ENCODE measurements around the gene WDFY3. TPM values are rescaled to one million over a fixed set of nuclear protein-coding genes. Genes with fewer than 3 reads are reported as not detected.

The WDFY3 gene
- total RNA-seq, 4 donors from 2014 or later = 79.2 to 244 (median 119) TPM

DNA sequence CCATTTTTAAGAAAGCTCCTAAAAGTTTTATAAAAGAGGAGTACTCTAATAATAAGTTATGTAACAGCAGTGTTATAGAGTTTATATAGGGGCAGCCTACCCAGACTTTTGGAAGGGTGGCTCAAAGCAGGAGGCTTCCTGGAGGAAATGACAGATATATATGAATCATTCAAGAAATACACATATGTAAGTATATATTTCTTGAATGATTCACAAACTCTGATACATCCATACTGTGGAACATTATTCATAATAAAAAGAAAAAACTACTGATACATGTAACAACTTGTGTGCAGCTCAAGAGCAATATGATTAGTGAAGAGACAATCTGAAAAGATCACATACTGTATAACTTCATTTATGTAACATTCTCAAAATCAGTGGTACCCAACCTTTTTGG, 166.2 kb downstream of the WDFY3 start:
- Histone ChIP-seq H3K4me3 (no peak overlapping the region), H3K36me3 (peaks cover 51% of the 10 kb centered on the region), H3K27ac (no peak overlapping the region), H3K4me1 (no peaks in the 10 kb centered on the region), H3K27me3 (no peaks in the 10 kb centered on the region), H3K9me3 (no peaks in the 10 kb centered on the region)
- TF ChIP-seq, protein P1, sequence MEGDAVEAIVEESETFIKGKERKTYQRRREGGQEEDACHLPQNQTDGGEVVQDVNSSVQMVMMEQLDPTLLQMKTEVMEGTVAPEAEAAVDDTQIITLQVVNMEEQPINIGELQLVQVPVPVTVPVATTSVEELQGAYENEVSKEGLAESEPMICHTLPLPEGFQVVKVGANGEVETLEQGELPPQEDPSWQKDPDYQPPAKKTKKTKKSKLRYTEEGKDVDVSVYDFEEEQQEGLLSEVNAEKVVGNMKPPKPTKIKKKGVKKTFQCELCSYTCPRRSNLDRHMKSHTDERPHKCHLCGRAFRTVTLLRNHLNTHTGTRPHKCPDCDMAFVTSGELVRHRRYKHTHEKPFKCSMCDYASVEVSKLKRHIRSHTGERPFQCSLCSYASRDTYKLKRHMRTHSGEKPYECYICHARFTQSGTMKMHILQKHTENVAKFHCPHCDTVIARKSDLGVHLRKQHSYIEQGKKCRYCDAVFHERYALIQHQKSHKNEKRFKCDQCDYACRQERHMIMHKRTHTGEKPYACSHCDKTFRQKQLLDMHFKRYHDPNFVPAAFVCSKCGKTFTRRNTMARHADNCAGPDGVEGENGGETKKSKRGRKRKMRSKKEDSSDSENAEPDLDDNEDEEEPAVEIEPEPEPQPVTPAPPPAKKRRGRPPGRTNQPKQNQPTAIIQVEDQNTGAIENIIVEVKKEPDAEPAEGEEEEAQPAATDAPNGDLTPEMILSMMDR (IDR thresholded peaks at IDR 0.05) = no peak
- TF ChIP-seq POLR2AphosphoS5 (IDR thresholded peaks at IDR 0.05) (no peak), POLR2A (IDR thresholded peaks at IDR 0.05) (no peak), EP300 (IDR thresholded peaks at IDR 0.05) (no peak)
- DNase-seq (ENCODE audit: low spot score in 2 of 2) = no peak

DNA sequence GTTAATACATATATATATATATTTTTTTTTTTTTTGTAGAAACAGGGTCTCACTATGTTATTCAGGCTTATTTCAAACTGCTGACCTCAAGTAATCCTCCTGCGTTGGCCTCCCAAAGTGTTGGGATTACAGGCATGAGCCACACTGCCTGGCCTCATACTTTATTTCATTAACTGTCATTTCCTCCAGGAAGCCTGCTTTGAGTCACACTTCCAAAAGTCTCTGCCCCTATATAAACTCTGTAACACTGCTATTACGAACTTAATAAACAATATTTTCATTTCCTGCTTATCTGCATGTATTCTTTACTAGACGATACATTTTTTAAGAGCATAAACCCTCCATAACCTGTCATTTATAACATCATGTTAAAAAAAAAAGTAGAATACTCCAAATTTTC, 167.2 kb downstream of the WDFY3 start:
- H3K36me3 ChIP-seq = peaks cover 60% of the 10 kb centered on the region
- H3K27me3 ChIP-seq = no peaks in the 10 kb centered on the region
- no peaks in the 10 kb centered on the region for H3K4me1 ChIP-seq
- no peaks in the 10 kb centered on the region for H3K9me3 ChIP-seq
- no peak for TF ChIP-seq POLR2AphosphoS5 (IDR thresholded peaks at IDR 0.05)
- TF ChIP-seq EP300 (IDR thresholded peaks at IDR 0.05) = no peak
- TF ChIP-seq, protein P1 (IDR thresholded peaks at IDR 0.05) = no peak
- no peak for TF ChIP-seq POLR2A (IDR thresholded peaks at IDR 0.05)
- no peak for DNase-seq (ENCODE audit: low spot score in 2 of 2)
- H3K4me3 ChIP-seq = no peak overlapping the region
- 89% methylated on average over 3 of the region's 3 CpGs for WGBS
- H3K27ac ChIP-seq = no peak overlapping the region

DNA sequence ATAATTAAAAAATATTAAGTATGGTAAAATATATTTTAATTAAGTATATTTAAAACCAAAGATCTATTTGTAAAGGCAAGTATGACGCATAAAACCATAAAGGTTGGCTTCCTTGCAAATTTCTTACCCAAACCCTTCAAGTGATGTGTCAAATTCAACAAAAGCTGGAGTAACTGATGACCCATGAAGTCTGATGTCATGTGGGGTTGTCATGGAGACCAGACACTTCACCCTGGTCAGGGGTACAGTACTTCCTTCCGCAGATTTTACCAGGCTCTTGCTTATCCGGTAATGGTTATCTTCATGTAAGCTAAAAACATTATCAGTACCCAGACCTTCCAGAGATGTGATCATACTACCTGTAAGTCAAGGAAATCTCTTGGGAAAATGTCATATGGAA, 170.1 kb downstream of the WDFY3 start:
- Histone ChIP-seq H3K4me1 (no peaks in the 10 kb centered on the region), H3K4me3 (no peak overlapping the region), H3K27ac (no peak overlapping the region), H3K36me3 (peaks cover 54% of the 10 kb centered on the region), H3K27me3 (no peaks in the 10 kb centered on the region), H3K9me3 (no peaks in the 10 kb centered on the region)
- TF ChIP-seq, protein P1 (IDR thresholded peaks at IDR 0.05) = no peak
- TF ChIP-seq EP300 (IDR thresholded peaks at IDR 0.05) (no peak), POLR2A (IDR thresholded peaks at IDR 0.05) (no peak), POLR2AphosphoS5 (IDR thresholded peaks at IDR 0.05) (no peak)
- 92% methylated on average over 3 of the region's 3 CpGs for WGBS
- DNase-seq (ENCODE audit: low spot score in 2 of 2) = no peak

DNA sequence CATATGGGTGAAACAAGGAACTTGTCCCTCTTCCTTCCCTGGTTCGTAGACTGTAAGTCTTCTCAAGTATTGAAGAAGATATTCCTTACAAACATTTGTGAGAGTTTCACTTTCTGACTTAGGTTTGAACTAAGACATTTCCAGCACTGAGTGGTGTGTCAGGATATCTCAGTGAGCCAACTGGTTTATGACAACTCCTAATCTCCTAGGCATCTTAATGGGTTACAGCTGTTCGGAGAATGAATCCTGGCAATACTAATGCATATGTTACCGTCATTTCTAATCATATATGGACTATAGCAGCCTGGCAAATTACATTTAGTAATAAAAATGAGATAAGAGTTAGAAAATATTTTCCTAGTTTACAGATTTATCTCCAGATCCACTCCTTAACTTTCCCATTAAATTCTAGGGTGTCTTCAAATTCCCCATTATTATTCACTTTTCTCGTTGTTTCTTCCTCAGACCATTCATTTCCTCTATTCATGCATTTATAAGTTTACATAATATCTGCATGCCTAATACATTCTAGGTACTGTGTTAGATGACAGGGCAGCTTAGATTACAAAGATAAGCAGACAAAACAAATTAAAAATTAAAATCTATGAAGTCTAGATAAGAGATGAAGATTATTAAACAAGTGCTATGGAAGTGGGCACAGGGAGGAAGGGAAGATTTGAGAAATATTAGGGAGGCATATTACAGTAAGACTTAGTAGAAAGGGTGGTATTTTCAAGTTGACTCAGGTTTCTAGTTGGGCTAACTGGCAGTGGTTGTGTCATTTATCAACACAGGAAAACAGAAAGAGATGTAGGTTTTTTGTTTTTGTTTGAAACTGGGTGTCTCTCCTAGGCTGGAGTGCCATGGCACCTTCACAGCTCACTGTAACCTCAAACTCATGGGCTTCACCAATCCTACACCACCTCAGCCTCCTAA, 173.9 kb downstream of the WDFY3 start:
- WGBS = 71% methylated on average over 4 of the region's 4 CpGs
- H3K4me3 ChIP-seq = no peak overlapping the region
- no peaks in the 10 kb centered on the region for H3K4me1 ChIP-seq
- no peak for DNase-seq (ENCODE audit: low spot score in 2 of 2)
- H3K36me3 ChIP-seq = peaks cover 63% of the 10 kb centered on the region
- no peaks in the 10 kb centered on the region for H3K27me3 ChIP-seq
- TF ChIP-seq POLR2A (IDR thresholded peaks at IDR 0.05) (no peak), EP300 (IDR thresholded peaks at IDR 0.05) (no peak), POLR2AphosphoS5 (IDR thresholded peaks at IDR 0.05) (no peak)
- TF ChIP-seq, protein P1 (IDR thresholded peaks at IDR 0.05) = no peak
- no peak overlapping the region for H3K27ac ChIP-seq
- H3K9me3 ChIP-seq = no peaks in the 10 kb centered on the region

DNA sequence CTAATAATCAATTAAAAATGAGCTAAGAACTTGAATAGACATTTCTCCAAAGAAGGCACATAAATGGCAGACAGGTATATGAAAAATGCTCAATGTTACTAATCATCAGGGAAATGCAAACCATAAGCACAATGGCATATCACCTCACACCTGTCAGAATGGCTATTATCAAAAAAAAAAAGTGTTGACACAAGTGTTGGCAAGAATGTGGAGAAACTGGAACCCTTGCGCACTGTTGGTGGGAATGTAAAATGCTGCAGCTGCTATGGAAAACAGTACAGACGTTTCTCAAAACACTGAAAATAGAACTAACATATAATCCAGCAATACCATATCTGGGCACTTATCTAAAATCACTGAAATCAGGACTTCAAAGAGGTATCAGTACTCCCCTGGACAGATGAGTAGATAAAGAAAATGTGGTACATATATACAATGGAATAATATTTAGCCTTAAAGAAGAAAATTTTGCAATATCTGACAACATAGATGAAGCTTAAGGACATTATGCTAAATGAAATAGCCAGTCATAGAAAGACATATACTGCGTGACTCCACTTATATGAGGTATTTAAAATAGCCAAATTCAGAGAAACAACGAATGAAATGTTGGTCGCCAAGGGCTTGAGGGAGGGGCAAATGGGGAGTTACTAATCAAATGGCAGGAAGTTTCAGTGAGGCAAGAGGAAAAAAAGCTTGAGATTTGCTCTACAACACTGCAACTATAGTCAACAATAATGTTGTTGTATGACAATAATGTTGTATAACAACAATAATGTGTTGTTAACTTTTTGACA, 175.5 kb downstream of the WDFY3 start:
- peaks cover 75% of the 10 kb centered on the region for H3K36me3 ChIP-seq
- no peak overlapping the region for H3K4me3 ChIP-seq
- 91% methylated on average over 5 of the region's 5 CpGs for WGBS
- TF ChIP-seq POLR2A (IDR thresholded peaks at IDR 0.05) (no peak), POLR2AphosphoS5 (IDR thresholded peaks at IDR 0.05) (no peak), EP300 (IDR thresholded peaks at IDR 0.05) (no peak)
- TF ChIP-seq, protein P1 (IDR thresholded peaks at IDR 0.05) = no peak
- no peak overlapping the region for H3K27ac ChIP-seq
- H3K4me1 ChIP-seq = no peaks in the 10 kb centered on the region
- H3K9me3 ChIP-seq = no peaks in the 10 kb centered on the region
- DNase-seq (ENCODE audit: low spot score in 2 of 2) = no peak
- no peaks in the 10 kb centered on the region for H3K27me3 ChIP-seq

All from suprapubic skin (tissue), 4 donors.